Measurements from ENCODE around the gene EPAS1. TPM values are rescaled to one million over a fixed set of nuclear protein-coding genes. Genes with fewer than 3 reads are reported as not detected.

Gene EPAS1
- total RNA-seq, 1 experiment from 2014 or later = 20.7 TPM

- no peak for DNase-seq (ENCODE audit: low spot score)
Observed at GRCh38 chr2:46300406-46300832, 3.2 kb downstream of the EPAS1 start.

DNA sequence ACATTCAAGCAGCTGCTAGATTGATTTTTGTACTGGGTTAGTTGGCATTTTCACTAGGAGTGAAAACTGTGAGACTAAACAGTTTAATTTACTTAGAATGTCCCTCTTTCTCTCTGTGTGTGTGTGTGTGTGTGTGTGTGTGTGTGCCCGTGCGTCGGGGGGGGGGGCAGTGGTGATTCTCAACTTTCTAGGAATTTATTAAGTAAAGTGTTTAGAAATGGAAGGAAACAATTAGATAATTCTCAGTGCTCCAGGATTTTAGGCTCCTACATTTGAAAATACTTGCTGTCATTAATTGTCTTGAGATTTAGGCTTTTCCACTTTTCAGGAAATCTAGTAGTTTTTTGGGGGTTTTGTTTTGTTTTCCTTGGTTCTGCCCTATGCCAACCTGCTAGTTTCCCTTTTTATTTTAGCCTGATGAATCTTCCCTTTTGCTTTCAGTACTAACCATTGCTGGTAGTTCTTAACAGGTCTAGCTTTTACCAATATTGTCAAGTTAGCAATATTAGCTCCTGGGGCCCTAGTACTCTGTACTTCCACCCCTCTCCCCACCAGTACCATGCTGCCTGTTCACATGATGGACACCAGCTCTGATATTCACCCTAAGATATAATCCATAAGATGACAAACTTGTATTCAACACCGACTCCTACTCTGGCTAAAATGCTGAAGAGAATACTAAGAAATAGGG is 4.9 kb downstream of the EPAS1 start:
- no peak for DNase-seq (ENCODE audit: low spot score)

GRCh38 chr2:46303233-46303632 is 6.0 kb downstream of the EPAS1 start:
- no peak for DNase-seq (ENCODE audit: low spot score)

GRCh38 chr2:46303822-46304221 is 6.6 kb downstream of the EPAS1 start:
- no peak for DNase-seq (ENCODE audit: low spot score)

DNA sequence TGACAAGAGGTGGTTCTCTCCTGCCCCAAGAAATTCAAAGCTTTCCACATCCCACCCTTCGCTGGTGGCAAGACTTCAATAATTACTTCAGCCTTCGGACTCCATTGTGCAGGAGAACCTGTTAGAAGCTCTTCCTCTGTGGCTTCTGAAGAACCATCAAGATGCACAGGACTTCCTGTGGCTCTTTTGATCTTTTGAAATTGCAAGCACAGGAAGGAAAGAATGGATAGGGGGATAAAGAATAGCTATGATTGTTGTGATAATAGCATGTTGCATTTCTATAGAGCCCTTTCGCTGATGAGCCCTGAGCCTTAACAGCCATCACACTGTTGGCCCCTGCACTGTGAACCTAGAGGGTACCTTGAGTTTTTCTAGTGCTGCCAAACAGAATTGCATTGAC is 7.4 kb downstream of the EPAS1 start:
- DNase-seq (ENCODE audit: low spot score) = no peak

- no peak for DNase-seq (ENCODE audit: low spot score)
Observed at GRCh38 chr2:46305187-46305586, 8.0 kb downstream of the EPAS1 start.

- DNase-seq (ENCODE audit: low spot score) = no peak
Observed at GRCh38 chr2:46305767-46306166, 8.6 kb downstream of the EPAS1 start.

- DNase-seq (ENCODE audit: low spot score) = peak; percentile 79
Observed at GRCh38 chr2:46306330-46306751, 9.1 kb downstream of the EPAS1 start.

DNA sequence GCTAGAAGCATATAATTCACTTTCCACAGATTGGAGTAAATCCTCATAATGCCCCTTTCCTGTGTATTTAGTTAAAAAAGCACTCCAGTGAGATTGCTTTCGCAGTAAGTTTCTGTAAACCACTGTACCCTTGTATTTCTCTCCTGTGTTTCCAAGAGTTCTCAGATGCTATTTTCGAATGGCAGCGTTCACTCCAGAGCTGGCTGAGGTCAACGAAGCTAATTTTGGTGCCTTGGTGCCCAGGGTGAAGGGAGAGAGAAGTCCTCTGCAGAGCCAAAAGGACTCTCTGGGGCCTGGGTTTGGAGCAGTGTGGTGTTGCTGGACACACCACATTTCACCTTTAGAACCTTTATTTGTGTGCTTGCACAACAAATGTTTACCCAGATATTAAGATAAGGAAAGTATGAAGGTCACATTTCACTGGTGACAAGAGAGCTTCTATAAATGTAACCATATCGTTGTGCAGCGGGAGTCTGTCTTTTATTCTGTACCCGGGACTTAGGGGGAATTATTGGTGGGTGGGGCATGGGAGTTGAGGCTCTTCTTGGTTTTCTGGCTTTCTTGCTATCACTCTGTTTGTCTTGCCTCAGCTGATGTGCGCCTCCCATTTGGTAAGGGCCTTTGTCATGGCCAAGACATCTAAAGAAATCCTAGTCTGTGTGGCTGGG is 9.9 kb downstream of the EPAS1 start:
- DNase-seq (ENCODE audit: low spot score) = peak; percentile 67

DNA sequence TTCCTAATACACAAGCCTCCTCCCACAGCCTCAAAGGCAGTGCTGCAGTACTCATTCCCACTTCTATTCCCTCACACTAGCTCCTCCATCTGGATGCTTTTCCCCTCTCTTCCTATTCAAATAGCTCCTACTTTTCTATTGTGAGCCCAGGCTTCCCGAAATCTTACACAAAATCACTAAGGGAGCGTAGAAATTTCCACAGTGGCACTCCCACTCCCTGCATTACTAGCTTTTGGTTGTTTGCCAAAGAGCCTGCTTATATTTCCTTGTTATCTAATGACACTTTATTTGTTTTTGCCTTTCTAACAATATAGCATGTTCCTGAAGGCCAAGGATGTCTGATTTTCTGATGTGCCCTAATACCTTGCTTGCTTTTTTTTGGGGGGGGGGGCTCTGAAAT is 10.9 kb downstream of the EPAS1 start:
- peak; percentile 51 for DNase-seq (ENCODE audit: low spot score)

GRCh38 chr2:46308629-46309028 is 11.4 kb downstream of the EPAS1 start:
- DNase-seq (ENCODE audit: low spot score) = no peak

- no peak for DNase-seq (ENCODE audit: low spot score)
Observed at GRCh38 chr2:46309052-46309953, 12.1 kb downstream of the EPAS1 start.

DNA sequence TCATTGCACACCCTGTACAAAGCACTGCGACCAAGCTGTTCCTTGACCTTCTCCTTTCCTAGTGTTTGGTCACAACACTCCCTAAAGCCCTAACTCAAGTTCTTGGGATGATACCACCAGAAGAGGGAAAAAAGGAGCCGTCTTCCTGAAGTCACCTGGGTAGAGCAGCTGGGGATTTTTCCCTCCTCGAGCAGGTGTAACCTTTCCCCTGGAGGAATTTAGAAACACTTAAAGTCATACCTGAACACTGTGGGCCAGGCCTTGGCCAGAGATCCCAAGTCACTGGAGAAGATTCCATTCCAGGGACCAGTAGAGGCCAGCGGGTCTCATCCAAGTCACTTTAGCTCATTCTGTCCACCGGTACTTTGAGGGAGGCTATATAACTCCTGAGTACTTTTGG is 13.2 kb downstream of the EPAS1 start:
- no peak for DNase-seq (ENCODE audit: low spot score)

DNA sequence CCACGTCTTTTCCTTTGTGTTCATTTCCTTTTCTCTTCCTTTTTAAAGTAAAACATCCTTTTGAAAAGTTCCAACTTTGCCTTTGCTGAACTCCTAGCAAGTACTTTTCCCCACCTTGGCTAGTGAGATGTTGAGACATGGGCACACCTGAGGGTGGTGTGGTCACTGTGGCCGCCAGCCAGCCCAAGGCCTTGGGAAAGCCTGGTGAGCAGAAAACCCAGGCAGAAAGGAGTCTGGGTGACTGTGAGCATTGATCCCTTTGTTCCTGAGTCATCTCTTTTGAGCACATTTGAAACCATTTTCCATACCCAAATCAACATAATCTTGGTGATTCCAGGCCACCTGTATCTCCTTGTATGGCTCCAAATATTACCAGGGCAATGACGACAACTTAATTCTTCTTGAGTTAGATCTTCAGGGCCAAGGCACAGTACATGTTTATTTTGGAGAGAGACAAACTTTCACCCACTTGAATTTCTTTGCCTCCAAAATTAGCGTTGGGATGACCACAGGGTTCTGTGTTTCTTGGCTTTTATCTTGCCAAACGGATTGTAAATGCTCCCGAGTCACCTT is 14.5 kb downstream of the EPAS1 start:
- no peak for DNase-seq (ENCODE audit: low spot score)

DNA sequence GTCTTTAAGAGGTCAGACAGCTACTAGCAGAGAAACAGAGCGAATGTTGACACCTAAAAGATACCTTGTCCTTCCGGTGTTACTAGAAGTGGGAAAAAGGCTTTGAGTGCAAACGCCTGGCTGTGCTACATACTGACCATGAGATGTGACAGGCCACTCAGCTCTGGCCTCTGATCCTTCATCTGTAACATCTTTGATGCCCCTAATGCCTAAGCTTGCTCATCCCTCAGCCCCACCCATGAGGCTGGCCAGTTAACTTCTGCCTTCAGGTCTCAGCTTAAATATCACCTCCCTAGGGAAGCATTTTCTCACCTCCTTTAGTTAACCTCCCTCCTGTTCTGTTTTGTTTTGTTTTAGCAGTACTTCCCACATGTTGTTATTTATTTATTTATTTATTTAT is 15.9 kb downstream of the EPAS1 start:
- no peak for DNase-seq (ENCODE audit: low spot score)

DNA sequence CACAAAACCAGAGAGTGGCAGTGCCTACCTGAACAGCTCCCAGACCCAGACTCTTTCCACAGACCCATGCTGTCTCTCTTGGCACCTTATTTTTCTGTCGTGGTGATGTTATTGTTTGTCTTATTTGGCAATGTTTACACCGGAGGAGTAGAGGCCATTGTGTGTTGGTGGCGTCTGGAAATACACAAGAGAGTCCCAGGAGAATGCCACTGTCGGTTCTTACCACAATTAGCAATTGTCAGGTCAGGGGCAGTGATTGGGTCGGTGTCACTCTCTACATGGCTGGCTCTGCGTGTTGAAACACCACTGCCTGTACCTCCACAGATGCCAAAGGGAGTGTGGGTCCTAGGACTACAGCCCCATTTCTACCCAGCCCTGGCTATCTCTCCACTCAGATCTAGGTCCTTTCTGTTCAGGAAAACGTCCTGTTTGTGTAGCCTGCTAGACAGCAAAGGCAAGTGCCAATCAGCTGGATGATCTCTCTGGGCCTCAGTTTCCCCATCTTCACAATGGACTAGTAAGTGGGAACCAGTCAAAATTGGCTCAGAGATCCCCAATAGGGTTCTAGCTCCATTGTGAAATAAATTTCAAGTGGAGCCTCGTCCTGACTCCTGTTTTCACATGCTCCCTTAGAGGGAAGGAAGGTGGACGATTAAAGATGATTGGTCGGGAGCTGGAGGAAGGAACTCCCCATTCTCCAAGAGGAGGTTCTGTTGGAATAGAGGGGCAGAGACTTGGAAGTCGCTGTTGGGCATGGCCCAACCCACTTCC is 17.0 kb downstream of the EPAS1 start:
- DNase-seq (ENCODE audit: low spot score) = no peak

DNA sequence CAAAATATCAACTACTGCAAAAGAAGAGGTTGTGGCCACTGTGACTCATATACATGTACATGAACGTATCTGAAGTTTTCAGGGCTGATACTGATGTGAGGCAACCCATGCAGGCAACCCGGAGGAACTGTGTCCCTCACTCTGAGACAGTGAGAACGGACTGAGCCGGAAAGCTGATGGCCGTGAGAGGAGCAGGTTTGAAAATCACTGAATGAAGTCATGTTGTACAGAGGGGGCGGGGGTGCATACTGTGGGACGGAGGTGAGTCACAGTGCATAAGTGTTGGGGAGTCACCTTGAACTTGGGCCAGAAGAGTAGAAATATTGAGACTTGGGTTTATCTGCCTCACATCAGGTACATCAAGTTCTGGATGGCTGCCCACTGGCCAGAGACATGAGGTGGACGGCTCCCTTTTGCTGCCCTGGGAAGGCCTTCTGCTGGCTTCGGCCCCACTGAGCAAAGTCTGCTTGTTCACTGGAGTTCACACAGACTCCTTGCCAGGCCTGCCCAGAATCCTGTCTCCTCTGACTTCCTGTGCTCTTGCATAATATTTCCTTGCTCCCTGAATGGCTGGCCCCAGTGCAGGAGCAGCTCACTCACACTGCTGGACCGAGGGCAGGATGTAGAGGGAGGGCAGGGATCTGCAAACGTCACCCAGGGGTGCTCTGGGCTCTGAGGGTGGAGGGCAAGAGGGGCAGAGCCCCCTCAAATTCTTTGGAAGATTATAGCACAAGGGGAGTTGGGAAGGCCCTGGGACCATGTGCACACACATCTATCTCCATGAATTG is 18.1 kb downstream of the EPAS1 start:
- peak; percentile 79 for DNase-seq (ENCODE audit: low spot score)

DNA sequence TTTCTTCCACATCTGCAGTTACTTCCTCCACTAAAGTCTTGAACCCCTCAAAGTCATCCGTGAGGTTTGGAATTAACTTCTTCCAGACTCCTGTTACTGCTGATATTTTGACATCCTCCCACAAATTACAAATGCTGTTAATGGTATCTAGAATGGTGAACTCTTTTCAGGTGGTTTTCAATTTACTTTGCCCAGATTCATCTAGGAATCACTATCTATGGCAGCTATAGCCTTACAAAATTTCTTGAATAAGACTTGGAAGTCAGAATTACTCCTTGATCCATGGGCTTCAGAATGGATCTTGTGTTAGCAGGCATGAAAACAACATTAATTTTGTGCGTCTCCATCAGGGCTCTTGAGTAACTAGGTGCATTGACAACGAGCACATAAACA is 19.9 kb downstream of the EPAS1 start:
- DNase-seq (ENCODE audit: low spot score) = no peak

DNA sequence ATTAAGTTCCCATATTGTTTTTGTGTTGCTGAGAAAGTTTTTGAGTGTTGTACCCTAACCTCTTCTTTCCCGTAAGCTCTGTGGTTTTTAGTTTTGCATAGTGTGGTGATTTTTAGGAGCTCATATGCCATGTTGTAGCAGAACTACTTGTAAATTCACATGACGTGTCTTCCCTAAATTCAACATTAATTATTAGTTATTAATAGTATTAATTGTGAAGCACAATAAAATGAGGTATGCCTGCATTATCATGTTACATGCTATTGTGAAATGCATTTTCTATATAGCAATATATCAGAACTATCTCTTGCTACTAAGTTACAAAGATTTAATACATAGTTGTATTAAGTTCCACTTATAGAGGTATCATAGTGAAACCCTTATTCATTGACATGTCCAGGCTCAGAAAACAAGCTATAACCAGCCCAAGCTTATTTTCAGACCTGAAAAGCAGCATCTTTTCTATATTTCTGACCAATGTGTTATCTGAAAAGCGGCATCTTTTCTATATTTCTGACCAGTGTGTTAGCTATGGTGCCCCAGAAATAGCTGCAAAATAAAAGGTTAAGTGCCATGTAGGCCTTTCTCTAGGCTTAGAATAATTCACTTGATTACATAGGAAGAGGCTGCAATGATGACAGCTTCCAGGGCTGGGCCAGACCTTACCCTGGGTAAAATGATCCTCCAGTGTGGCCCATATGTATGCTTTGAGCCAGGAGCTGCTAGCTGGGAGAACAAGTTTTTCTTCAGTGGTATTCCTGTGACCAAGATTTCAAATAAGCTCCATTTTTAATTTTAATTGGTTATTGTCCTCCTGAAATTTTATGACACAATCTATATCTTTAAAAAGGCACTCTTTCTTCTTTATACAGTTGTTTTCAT is 21.6 kb downstream of the EPAS1 start:
- no peak for DNase-seq (ENCODE audit: low spot score)

Data from HT-29 (cell line).